GM12878 (cell line): ENCODE data around the gene CRYBB1. TPM values are rescaled to one million over a fixed set of nuclear protein-coding genes. Genes with fewer than 3 reads are reported as not detected.

Experiments
- ATAC-seq: fragments of 200-7000 bp; cut with Tn5 transposase; 3 replicates; pipeline ENCODE4 v1.9.1; 2020; ENCODE audit warnings: mild to moderate bottlenecking, moderate library complexity
- BruUV-seq: library from RNA; stranded (reverse); fragments of 400-500 nt; replicated peaks from 2 replicates; lab custom pipeline; 2021; lab: Mats Ljungman, UMichigan
- CTCF ChIA-PET: fragments of 300-600 bp; sonication (Branson Sonifier 250); formaldehyde crosslinking; extraction: SDS; loops from one replicate; lab custom pipeline; 2021; ENCODE audit warnings: inconsistent platforms; lab: Yijun Ruan, JAX
- POLR2A ChIA-PET: fragments of 350-600 bp; formaldehyde crosslinking; extraction: SDS; loops from one replicate; lab custom pipeline; 2021; ENCODE audit warnings: inconsistent platforms; lab: Charles Lee
- RAD21 ChIA-PET: fragments of 300-600 bp; sonication (Branson Sonifier 250); formaldehyde crosslinking; loops from one replicate; lab custom pipeline; 2023; ENCODE audit warnings: antibody characterized with exemption; ENCODE audit not compliant: unreplicated experiment; lab: Charles Lee
- SMC1A ChIA-PET: fragments of 300-600 bp; sonication (Branson Sonifier 250); formaldehyde crosslinking; loops from one replicate; lab custom pipeline; 2023; ENCODE audit not compliant: unreplicated experiment, uncharacterized antibody; lab: Charles Lee
- DNase-seq: peaks from one replicate; pipeline ENCODE4 v3.0.0-alpha.2; 2011; ENCODE audit warnings: low read depth, low spot score
- FAIRE-seq: peaks from 3 replicates; lab custom pipeline; 2011; peaks lifted over from hg19 to GRCh38; lab: Jason Lieb, UNC
- H2AFZ ChIP-seq: 2 replicates; pipeline ENCODE4 v1.6.0; 2011; ENCODE audit warnings: low read depth, low read length, control low read depth; ENCODE audit not compliant: control insufficient read depth
- H3K27ac ChIP-seq: 2 replicates; pipeline ENCODE4 v1.5.1; 2011; ENCODE audit warnings: control low read depth; ENCODE audit not compliant: control insufficient read depth, insufficient read depth
- H3K27me3 ChIP-seq, 2 experiments: replicated peaks in 1 of 2; 2 replicates each; pipeline versions ENCODE4 v1.6.0 to v1.6.1; 2011; ENCODE audit warnings: low read length in 1 of 2; ENCODE audit not compliant: control insufficient read depth in 2 of 2, insufficient read depth in 2 of 2
- H3K36me3 ChIP-seq, 2 experiments: 2 replicates each; pipeline ENCODE4 v1.5.1; 2011; ENCODE audit warnings: low read length in 1 of 2; ENCODE audit not compliant: control insufficient read depth in 2 of 2, insufficient read depth in 2 of 2
- H3K4me1 ChIP-seq: 2 replicates; pipeline ENCODE4 v1.6.1; 2011; ENCODE audit warnings: mild to moderate bottlenecking, low read length, moderate library complexity, mixed read lengths; ENCODE audit not compliant: control insufficient read depth, insufficient read depth
- H3K4me2 ChIP-seq: 2 replicates; pipeline ENCODE4 v1.6.0; 2011; ENCODE audit warnings: control low read depth; ENCODE audit not compliant: control insufficient read depth, insufficient read depth
- H3K4me3 ChIP-seq: fragments of 200-600 bp; sonication (generic); 2 replicates; pipeline ENCODE4 v1.5.1; 2016
- H3K79me2 ChIP-seq: 2 replicates; pipeline ENCODE4 v1.6.0; 2011; ENCODE audit warnings: low read length; ENCODE audit not compliant: control insufficient read depth, insufficient read depth
- H3K9ac ChIP-seq: 2 replicates; pipeline ENCODE4 v1.8.0; 2011; ENCODE audit warnings: low read length, control low read depth, mixed read lengths; ENCODE audit not compliant: control insufficient read depth, insufficient read depth
- H3K9me3 ChIP-seq: replicated peaks from 3 replicates; pipeline ENCODE4 v1.5.1; 2011; ENCODE audit warnings: mild to moderate bottlenecking, low read length; ENCODE audit not compliant: control insufficient read depth, insufficient read depth
- H4K20me1 ChIP-seq: 2 replicates; pipeline ENCODE4 v1.6.0; 2011; ENCODE audit not compliant: control insufficient read depth, insufficient read depth
- BCL11A ChIP-seq: IDR thresholded peaks from 2 replicates; pipeline ENCODE4 v1.6.1; 2011; ENCODE audit warnings: low read depth, low read length
- BRCA1 ChIP-seq: IDR thresholded peaks from 2 replicates; pipeline ENCODE4 v1.6.1; 2011; ENCODE audit warnings: low read depth, low read length, improper control_type of control experiment
- CBX5 ChIP-seq: sonication (generic); IDR thresholded peaks from 2 replicates; pipeline ENCODE4 v1.6.1; 2016; ENCODE audit warnings: low read depth, moderate library complexity, mild to moderate bottlenecking, inconsistent platforms
- CHD1 ChIP-seq: IDR thresholded peaks from 2 replicates; pipeline ENCODE4 v1.6.1; 2012; ENCODE audit warnings: low read depth, low read length, improper control_type of control experiment
- DPF2 ChIP-seq: fragments of 450-650 bp; IDR thresholded peaks from 2 replicates; pipeline ENCODE4 v1.6.1; 2017; ENCODE audit warnings: mild to moderate bottlenecking
- ELK1 ChIP-seq: IDR thresholded peaks from 2 replicates; pipeline ENCODE4 v1.6.1; 2012; ENCODE audit warnings: low read depth, low read length, improper control_type of control experiment
- EP300 ChIP-seq, 2 experiments: fragments of 150-350 bp in 1 of 2; IDR thresholded peaks; 2 replicates each; pipeline ENCODE4 v1.6.1; 2011 to 2012; ENCODE audit warnings: low read depth in 2 of 2, low read length in 2 of 2, borderline replicate concordance in 1 of 2, improper control_type of control experiment in 1 of 2, inconsistent platforms in 1 of 2; ENCODE audit not compliant: control insufficient read depth in 1 of 2
- ETV6 ChIP-seq, 2 experiments: fragments of 450-650 bp in 1 of 2; IDR thresholded peaks in 1 of 2; conservative IDR thresholded peaks in 1 of 2; 2 replicates each; pipeline ENCODE4 v1.6.1; 2014; ENCODE audit warnings: antibody characterized with exemption in 1 of 2, borderline replicate concordance in 1 of 2, low read depth in 1 of 2, mild to moderate bottlenecking in 1 of 2, moderate library complexity in 1 of 2
- EZH2 ChIP-seq: IDR thresholded peaks from 2 replicates; pipeline ENCODE4 v1.6.1; 2012; ENCODE audit warnings: low read depth, mild to moderate bottlenecking, control low read depth, inconsistent platforms, low read length, borderline replicate concordance; ENCODE audit not compliant: control insufficient read depth
- FOXK2 ChIP-seq: fragments of 450-650 bp; IDR thresholded peaks from 2 replicates; pipeline ENCODE4 v1.6.1; 2017; ENCODE audit warnings: mild to moderate bottlenecking, moderate library complexity
- HDGF ChIP-seq: fragments of 450-650 bp; IDR thresholded peaks from 2 replicates; pipeline ENCODE4 v1.6.1; 2016; ENCODE audit warnings: antibody characterized with exemption
- NR2F1 ChIP-seq: fragments of 450-650 bp; conservative IDR thresholded peaks from 2 replicates; pipeline ENCODE4 v1.6.1; 2017; ENCODE audit warnings: mild to moderate bottlenecking
- PKNOX1 ChIP-seq: fragments of 450-650 bp; IDR thresholded peaks from 2 replicates; pipeline ENCODE4 v1.6.1; 2016; ENCODE audit warnings: mild to moderate bottlenecking
- RAD21 ChIP-seq: IDR thresholded peaks from 2 replicates; pipeline ENCODE4 v1.6.1; 2011; ENCODE audit warnings: mild to moderate bottlenecking, low read depth, low read length, moderate library complexity; ENCODE audit not compliant: insufficient read depth
- SIN3A ChIP-seq: IDR thresholded peaks from 2 replicates; pipeline ENCODE4 v1.6.1; 2012; ENCODE audit warnings: low read depth, low read length, improper control_type of control experiment
- SIX5 ChIP-seq: IDR thresholded peaks from 2 replicates; pipeline ENCODE4 v1.6.1; 2011; ENCODE audit warnings: mild to moderate bottlenecking, low read depth, low read length, moderate library complexity; ENCODE audit not compliant: severe bottlenecking
- STAT1 ChIP-seq: fragments of 450-650 bp; conservative IDR thresholded peaks from 2 replicates; pipeline ENCODE4 v1.6.1; 2014; ENCODE audit warnings: antibody characterized with exemption, mild to moderate bottlenecking
- ZNF24 ChIP-seq: fragments of 450-650 bp; IDR thresholded peaks from 2 replicates; pipeline ENCODE4 v1.6.1; 2017; ENCODE audit warnings: antibody characterized with exemption, mild to moderate bottlenecking
- ZSCAN29 ChIP-seq: fragments of 450-650 bp; IDR thresholded peaks from 2 replicates; pipeline ENCODE4 v1.6.1; 2017; ENCODE audit warnings: mild to moderate bottlenecking, moderate library complexity
- WGBS: methylation state at CpG from one replicate; pipeline ENCODE4 v1.1.6; 2016; ENCODE audit warnings: low lambda C conversion rate; ENCODE audit not compliant: insufficient replicate concordance, insufficient coverage; ENCODE audit errors: missing lambda C conversion rate; 5-methylcytosine and 5-hydroxymethylcytosine counted together
- in situ Hi-C: fragments of 300-500 bp; cut with MboI; formaldehyde crosslinking; loops from 9 replicates; pipeline ENCODE4 v1.14.3; 2018; ENCODE audit warnings: mixed read lengths
- intact Hi-C: fragments of 100-400 bp; cut with micrococcal nuclease; formaldehyde crosslinking; loops from one replicate; pipeline ENCODE4 v1.14.2; 2022; ENCODE audit not compliant: unreplicated experiment
- polyA plus RNA-seq, 11 experiments: library from polyadenylated mRNA; depleted of rRNA in 4 of 11; unstranded in 6 of 11; stranded (reverse) in 5 of 11; fragments of >200 nt; fragmentation: Nextera tagmentation in 4 of 11; fragmentation: Illumina TruSeq in 1 of 11; extraction: Ambion mirVana in 4 of 11; extraction: Trizol in 1 of 11; gene quantifications; 1 replicate in 1 of 11; 2 replicates in 10 of 11; pipeline versions ENCODE4 v1.2.1 to v1.2.3, GENCODE V29; 2011 to 2016; ENCODE audit warnings: inconsistent platforms in 2 of 11, missing spikeins in 2 of 11, low read depth in 1 of 11
- total RNA-seq, 4 experiments: library from RNA; depleted of rRNA in 3 of 4; stranded (reverse); fragments of >200 nt in 3 of 4; fragmentation: Illumina TruSeq in 1 of 4; extraction: Trizol in 1 of 4; gene quantifications; 2 replicates each; pipeline versions ENCODE4 v1.2.1 to v1.2.3, GENCODE V29; 2013 to 2021
- TF ChIP-seq, protein P1 (sequence below): IDR thresholded peaks from 2 replicates; pipeline ENCODE4 v1.6.1; 2012; ENCODE audit warnings: low read depth, low read length, improper control_type of control experiment
- TF ChIP-seq, protein P2 (sequence below): fragments of 450-650 bp; IDR thresholded peaks from 2 replicates; pipeline ENCODE4 v1.6.1; 2017; ENCODE audit warnings: low read depth, mild to moderate bottlenecking, moderate library complexity

The CRYBB1 gene
- total and polyA plus RNA-seq, 10 of the 15 experiments (the other 5 are each of a cell fraction or from before 2014, with no cell fraction given) = 0.09 to 0.64 (median 0.23) TPM; not detected in 5

DNA sequence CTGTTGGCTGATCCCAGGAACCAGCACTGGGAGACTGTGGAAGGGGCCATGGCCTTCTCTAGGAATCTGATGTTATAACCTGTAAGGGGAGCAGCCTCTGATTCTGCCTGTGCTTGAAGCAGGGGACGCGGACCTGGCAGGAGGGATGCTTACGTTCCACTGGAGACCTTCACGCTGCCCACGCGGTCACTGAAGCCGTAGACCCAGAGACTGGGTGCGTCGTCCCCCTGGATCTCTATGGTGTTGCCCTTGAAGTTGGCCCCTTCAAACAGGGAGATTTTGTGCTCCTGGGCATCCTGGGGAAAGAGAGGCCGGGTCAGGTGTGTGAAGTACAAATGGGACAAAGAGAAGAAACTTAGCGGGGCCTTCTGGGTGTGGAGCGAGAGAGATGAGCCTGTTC, 16.1 kb downstream of the CRYBB1 start (continued):
- TF ChIP-seq ZSCAN29 (no peak), STAT1 (no peak), BRCA1 (no peak), CHD1 (no peak), HDGF (no peak), DPF2 (no peak), ELK1 (no peak), EP300 (IDR thresholded peaks at IDR 0.05; ENCODE audit: borderline replicate concordance in 1 of 2, control insufficient read depth in 1 of 2, low read depth in 2 of 2, low read length in 2 of 2) (no peak), ZNF24 (no peak)
- TF ChIP-seq, all 136 proteins: peak for 0

- no peaks in the 10 kb centered on the region for H3K79me2 ChIP-seq
- H3K9ac ChIP-seq = no peak overlapping the region
- no peaks in the 10 kb centered on the region for H3K27me3 ChIP-seq
- no peak for ATAC-seq
- WGBS = 76% methylated on average over 11 of the region's 11 CpGs
- intact Hi-C loops (no loop called here), in situ Hi-C loops (no loop called here)
- no peaks in the 10 kb centered on the region for H4K20me1 ChIP-seq
- ChIA-PET CTCF (no interaction called here), SMC1A (no interaction called here), POLR2A (no interaction called here), RAD21 (no interaction called here)
- H3K9me3 ChIP-seq = no peaks in the 10 kb centered on the region
- DNase-seq = no peak
- H3K4me1 ChIP-seq = peaks cover 3% of the 10 kb centered on the region; the same call in 1 of the 2 replicates
- H3K4me2 ChIP-seq = no peak overlapping the region
- H2AFZ ChIP-seq = no peak overlapping the region
- no peak overlapping the region for H3K27ac ChIP-seq
- no TSS peak for BruUV-seq
- no peak for FAIRE-seq
- H3K36me3 ChIP-seq = no peaks in the 10 kb centered on the region
- no peak overlapping the region for H3K4me3 ChIP-seq
- TF ChIP-seq, protein P1, sequence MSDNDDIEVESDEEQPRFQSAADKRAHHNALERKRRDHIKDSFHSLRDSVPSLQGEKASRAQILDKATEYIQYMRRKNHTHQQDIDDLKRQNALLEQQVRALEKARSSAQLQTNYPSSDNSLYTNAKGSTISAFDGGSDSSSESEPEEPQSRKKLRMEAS = no peak
- TF ChIP-seq EZH2 = no peak
- TF ChIP-seq HDGF = no peak
- TF ChIP-seq BCL11A = no peak
- TF ChIP-seq CHD1 = no peak
- no peak for TF ChIP-seq PKNOX1
- TF ChIP-seq SIX5 = no peak
- TF ChIP-seq RAD21 = no peak
- TF ChIP-seq, protein P2, sequence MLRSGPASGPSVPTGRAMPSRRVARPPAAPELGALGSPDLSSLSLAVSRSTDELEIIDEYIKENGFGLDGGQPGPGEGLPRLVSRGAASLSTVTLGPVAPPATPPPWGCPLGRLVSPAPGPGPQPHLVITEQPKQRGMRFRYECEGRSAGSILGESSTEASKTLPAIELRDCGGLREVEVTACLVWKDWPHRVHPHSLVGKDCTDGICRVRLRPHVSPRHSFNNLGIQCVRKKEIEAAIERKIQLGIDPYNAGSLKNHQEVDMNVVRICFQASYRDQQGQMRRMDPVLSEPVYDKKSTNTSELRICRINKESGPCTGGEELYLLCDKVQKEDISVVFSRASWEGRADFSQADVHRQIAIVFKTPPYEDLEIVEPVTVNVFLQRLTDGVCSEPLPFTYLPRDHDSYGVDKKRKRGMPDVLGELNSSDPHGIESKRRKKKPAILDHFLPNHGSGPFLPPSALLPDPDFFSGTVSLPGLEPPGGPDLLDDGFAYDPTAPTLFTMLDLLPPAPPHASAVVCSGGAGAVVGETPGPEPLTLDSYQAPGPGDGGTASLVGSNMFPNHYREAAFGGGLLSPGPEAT = no peak
- no peak for TF ChIP-seq CBX5
- TF ChIP-seq ETV6 (conservative IDR thresholded peaks at IDR 0.05 in 1 of 2, IDR thresholded peaks at IDR 0.05 in 1 of 2; ENCODE audit: borderline replicate concordance in 1 of 2, low read depth in 1 of 2) = no peak
- no peak for TF ChIP-seq SIN3A
- no peak for TF ChIP-seq NR2F1
- no peak for TF ChIP-seq FOXK2
Observed at GRCh38 chr22:26599505-26599904, 18.3 kb downstream of the CRYBB1 start.
